Measurements from ENCODE around the gene COBL.

DNA sequence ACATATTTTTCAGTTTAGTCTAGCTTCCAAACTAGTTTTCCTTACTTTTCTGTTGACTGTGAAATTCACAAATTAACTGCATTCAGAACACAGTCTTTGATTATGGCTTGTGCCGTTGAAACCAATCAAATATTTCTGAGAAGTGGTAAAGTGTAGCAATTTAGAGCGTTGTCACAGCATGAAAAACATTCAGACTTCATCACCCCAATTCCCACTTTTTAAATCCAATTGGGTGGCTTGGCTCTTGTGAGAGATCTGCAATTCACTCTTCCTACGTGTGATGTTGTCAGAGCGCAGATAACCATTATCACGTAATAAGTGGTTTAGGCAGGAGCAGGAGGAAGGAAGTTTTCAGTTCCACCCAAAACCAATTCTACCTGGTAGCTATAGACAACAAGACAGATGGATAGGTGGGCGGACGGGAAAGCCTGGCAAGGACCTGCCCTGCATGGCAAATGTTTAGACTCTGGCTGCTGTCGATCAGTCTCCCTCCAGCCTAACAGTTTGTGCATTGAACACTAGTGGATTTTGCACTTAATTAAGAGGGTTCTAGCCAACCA lies 8.9 kb downstream of the COBL start:
- no peak for TF ChIP-seq FOS (IDR thresholded peaks at IDR 0.05; ENCODE audit: low read depth, low read length)
- TF ChIP-seq, protein P1, sequence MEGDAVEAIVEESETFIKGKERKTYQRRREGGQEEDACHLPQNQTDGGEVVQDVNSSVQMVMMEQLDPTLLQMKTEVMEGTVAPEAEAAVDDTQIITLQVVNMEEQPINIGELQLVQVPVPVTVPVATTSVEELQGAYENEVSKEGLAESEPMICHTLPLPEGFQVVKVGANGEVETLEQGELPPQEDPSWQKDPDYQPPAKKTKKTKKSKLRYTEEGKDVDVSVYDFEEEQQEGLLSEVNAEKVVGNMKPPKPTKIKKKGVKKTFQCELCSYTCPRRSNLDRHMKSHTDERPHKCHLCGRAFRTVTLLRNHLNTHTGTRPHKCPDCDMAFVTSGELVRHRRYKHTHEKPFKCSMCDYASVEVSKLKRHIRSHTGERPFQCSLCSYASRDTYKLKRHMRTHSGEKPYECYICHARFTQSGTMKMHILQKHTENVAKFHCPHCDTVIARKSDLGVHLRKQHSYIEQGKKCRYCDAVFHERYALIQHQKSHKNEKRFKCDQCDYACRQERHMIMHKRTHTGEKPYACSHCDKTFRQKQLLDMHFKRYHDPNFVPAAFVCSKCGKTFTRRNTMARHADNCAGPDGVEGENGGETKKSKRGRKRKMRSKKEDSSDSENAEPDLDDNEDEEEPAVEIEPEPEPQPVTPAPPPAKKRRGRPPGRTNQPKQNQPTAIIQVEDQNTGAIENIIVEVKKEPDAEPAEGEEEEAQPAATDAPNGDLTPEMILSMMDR (conservative IDR thresholded peaks at IDR 0.05; ENCODE audit: low read depth, low read length), result no peak
- TF ChIP-seq POLR2A (IDR thresholded peaks at IDR 0.05; ENCODE audit: low read depth, low read length), result no peak
- TF ChIP-seq BHLHE40 (IDR thresholded peaks at IDR 0.05; ENCODE audit: low read depth, low read length), result no peak
- TF ChIP-seq MAZ (IDR thresholded peaks at IDR 0.05; ENCODE audit: borderline replicate concordance, low read depth, low read length), result no peak
- TF ChIP-seq RAD21 (IDR thresholded peaks at IDR 0.05; ENCODE audit: low read length), result no peak
- TF ChIP-seq SMC3 (IDR thresholded peaks at IDR 0.05; ENCODE audit: low read depth, low read length), result no peak

All from IMR-90 (cell line).